ACHN (cell line): Measurements from ENCODE around the gene LAYN.

Source experiments
- DNase-seq: peaks from one replicate; pipeline ENCODE4 v3.0.0-alpha.2; 2015
- in situ Hi-C: cut with HindIII; loops from 2 replicates; pipeline ENCODE4 v1.10.0; 2017; ENCODE audit warnings: low sequenced_read_pairs, low pct_ligation_motif_present, low pct_unique_long_range_greater_than_20kb

LAYN gene

DNA sequence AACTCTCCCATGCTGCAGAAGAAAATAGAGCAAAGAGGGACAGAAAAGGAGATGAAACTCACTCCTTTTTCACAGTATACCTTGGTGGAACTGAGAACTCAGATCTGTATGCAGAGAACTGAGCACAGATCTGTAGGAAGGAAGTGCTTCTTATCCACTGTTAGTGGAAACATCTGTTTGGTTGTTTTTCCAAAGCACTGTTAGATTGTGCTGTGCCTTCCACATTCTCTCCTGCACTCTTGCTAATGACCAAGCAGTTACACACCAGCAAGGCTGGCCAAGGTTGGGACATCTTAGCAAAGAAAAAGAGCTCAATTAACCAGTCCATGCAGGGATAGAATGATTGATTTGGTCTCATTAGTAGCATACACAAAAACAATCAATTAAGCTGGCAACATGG is 41.6 kb downstream of the LAYN start:
- no peak for DNase-seq
- in situ Hi-C loops, result no loop called here

DNA sequence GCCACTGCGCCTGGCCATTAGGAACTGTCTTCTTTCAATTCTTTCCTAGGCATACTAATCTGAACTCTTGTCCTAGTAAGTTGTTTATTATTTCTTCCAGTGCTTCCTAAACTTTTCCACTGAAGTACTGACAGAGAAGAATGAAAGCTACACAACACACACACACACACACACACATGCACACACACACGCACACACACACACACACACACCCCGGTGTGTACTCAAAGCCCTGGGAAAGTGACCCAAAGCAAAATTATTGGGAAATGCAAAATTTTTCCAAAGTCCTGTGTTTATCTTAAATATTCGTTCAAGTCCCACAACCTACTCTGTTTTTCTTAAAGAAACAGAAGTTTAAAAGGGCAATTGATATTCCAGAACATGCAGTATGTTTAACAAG is 42.4 kb downstream of the LAYN start:
- in situ Hi-C loops, result no loop called here
- DNase-seq, result no peak

DNA sequence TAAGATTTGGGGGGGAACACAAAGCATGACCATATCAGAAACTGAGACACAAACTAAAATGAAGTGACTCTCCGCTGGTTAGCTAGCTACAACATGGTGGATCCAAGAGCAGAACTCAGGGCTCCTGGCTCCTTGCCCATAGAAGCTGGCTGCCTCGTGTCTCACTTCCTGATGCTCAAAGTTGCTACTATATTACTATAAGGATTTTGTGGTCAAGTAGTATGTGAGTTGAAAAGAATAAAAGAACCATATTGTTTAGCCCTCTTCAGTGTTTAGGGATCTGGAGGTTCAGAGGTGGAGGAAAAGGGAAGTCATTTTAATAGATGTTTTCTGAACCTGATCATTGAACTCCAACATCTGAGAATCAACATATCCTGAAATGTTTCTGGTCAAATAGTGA is 44.9 kb downstream of the LAYN start:
- in situ Hi-C loops, result no loop called here
- no peak for DNase-seq

DNA sequence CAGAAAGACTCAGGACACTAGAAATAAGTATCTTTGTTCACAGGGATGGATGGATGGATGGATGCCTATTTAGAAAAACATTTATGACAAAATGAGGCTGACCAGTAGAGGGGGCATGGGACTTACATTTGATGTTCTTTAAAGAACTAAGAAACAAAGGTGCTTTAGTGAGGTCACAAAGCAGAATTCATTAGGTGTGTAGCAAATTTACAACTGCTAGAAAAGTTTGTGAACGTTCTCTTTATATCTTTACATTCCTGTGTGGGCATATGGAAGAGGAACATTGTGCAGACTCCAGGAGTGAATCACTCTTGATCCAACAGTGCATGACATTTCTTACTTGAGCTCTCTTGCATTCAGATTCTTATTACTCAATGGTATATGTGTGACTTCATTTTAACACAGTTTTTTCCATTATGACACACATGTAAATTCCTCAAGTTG is 45.9 kb downstream of the LAYN start:
- in situ Hi-C loops, result no loop called here
- peak; percentile 47 for DNase-seq

DNA sequence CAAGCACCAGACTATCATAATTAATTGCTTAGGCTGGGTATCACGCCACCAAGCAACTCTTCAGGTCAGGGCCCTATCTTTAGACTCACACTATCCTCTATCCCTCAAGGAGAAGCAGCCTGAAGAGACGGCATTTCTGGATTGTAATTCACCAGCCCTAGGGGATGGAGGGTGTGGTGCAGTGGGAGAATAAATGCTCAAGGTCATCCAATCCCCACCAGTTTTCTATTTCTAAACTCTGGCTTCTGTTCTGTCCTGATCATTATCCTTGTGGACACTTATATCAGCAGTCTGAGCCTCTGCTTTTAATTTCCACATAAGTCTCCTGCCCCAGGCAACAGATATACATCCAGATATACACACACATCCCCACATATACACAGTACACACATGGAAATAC is 48.6 kb downstream of the LAYN start:
- in situ Hi-C loops, result no loop called here
- no peak for DNase-seq

DNA sequence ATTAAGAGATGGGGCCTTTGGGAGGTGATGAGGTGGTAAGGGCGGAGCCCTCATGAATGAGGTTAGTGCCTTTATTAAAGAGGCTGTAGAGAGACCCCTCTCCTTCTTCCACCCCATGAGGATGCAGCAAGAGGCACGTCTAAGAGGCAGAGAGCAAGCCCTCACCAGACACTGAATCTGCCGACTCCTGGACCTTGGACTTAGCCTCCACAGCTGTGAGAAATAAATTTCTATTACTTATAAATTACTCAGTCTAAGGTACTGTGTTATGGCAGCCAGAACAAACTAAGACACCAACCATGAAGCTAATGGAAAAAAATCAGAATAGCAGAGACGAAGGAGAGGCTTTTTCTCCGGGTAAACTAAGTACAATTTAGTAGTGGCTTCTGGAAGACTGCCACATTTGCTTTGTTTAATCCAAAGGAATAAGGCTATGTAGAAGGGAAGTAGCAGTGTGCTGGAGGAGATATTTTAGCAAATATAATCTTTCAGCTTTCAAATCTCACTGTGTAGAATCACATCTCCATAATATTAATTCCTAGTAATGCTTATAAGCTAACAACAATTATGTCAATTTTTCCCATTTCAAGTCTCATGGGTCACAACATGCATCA is 49.5 kb downstream of the LAYN start:
- in situ Hi-C loops, result no loop called here

DNA sequence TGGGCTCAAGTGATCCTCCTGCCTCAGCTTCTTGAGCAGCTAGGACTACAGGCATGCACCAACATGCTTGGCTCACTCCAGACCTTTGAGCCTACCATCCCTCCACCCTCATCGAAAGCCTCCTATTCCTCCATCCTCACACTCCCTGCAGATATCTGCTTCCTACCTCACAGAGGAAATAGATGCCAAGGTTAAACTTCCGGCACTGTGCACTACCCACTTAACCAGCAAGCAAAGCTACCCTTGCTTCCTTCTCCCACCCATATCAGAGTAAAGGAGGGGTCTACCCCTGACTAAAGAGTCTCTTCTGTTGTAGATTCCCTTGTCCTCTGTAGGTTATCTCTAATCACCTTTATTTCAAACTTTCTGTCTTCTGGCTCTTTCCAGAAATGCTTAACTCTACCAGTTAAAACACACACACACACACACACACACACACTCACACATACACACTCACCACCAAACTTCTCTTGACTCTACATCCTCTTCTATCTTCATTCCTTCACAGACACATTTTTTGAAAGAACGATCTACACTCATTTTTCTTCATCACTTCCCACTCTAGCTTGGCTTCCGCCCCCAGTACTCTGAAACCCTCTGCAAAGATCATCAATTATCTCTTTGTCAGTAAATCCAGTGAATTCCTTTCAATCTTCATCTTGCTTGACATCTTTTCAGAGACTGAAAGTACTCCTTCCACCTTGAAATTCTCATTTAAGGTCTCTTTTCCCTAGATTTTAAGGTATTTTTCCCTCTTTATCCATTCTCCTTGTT is 50.9 kb downstream of the LAYN start:
- in situ Hi-C loops, result no loop called here
- DNase-seq, result no peak

More for the DNA sequence above, 49.5 kb downstream of the LAYN start:
- DNase-seq, result no peak

DNA sequence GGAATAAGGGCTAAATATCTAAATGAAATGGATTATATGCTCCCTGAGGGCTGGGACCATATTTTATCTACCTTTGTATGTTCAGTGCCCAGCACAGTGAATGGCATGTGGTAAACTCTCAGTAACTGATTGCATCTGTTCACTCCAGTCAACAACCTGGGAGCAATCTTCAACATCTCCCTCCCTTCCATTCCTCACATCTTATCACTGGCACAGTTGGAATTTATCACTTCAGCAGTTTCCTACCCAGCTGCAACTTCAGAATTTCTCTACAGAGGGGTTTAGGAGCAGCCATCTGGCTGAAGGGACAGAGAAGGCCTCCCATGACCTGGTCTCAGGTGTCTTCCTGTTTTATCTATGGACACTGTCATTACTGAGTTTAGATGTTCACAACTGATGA is 52.0 kb downstream of the LAYN start:
- DNase-seq, result no peak
- in situ Hi-C loops, result no loop called here

DNA sequence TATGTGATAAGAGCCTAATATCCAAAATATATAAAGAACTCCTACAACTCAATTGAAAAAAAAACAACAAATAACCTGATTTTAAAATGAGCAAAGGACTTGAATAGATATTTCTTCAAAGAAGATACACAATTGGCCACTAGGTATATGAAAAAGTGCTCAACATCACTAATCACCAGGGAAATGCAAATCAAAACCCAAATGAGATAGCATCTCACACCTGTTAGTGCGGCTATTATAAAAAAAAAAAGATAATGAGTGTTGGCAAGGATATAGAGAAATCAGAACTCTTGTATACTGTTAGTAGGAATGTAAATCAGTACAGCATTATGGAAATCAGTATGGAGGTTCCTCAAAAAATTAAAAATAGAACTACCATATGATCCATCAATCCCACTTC is 55.8 kb downstream of the LAYN start:
- no peak for DNase-seq
- in situ Hi-C loops, result no loop called here

DNA sequence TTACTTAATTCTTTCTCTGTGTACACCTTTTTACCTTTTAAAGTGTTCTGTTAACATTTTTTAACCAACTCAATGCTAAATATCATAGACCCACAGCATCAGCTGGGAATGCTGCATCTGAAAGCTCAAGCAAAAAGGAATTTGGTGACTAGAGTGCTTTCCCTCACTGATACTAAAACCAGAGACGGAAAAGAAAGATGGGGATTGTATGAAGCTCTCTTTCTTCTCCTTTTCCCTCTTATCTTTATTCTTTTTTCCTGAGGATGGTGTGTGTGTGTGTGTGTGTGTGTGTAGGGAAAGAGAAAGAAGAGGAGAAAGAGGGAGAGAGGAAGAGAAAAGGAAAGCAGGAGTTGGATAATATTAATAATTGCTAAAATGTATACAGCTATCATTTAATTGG is 57.6 kb downstream of the LAYN start:
- no peak for DNase-seq
- in situ Hi-C loops, result no loop called here

DNA sequence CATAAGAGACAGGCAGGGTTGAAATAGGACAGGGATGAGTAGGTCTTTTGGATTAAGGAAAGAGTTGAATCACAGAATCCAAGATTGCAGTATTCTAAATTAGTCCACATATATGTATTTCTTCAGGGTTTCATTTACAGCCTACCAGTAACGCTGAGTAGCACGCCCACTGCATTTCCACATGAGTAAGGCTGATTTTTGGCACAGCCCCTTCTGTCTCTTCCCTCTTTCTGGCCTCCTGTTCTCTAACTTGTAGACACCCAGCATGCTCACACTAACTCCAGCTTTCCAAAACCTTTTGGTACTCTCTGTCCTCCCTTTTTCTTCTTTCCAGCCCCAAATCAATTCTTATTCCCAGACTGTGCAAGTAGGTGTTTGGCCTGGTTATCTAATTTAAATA is 58.0 kb downstream of the LAYN start:
- in situ Hi-C loops, result no loop called here
- no peak for DNase-seq

DNA sequence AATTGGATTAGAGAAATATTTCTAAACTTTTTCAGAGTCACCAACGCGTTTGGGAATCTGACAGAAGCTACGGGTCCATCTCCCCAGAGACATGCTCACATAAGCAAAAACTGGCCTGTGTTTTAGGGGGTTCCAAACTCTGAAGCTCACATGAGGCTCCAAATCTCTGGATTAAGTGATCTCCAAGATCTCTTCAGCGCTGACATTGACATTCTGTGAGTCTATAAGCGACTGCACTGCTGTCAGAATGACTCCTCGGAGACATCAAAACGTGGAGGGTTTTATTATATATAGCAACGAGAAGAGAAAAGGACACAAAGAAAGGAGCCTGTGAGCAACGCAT is 61.1 kb downstream of the LAYN start:
- in situ Hi-C loops, result no loop called here
- no peak for DNase-seq

DNA sequence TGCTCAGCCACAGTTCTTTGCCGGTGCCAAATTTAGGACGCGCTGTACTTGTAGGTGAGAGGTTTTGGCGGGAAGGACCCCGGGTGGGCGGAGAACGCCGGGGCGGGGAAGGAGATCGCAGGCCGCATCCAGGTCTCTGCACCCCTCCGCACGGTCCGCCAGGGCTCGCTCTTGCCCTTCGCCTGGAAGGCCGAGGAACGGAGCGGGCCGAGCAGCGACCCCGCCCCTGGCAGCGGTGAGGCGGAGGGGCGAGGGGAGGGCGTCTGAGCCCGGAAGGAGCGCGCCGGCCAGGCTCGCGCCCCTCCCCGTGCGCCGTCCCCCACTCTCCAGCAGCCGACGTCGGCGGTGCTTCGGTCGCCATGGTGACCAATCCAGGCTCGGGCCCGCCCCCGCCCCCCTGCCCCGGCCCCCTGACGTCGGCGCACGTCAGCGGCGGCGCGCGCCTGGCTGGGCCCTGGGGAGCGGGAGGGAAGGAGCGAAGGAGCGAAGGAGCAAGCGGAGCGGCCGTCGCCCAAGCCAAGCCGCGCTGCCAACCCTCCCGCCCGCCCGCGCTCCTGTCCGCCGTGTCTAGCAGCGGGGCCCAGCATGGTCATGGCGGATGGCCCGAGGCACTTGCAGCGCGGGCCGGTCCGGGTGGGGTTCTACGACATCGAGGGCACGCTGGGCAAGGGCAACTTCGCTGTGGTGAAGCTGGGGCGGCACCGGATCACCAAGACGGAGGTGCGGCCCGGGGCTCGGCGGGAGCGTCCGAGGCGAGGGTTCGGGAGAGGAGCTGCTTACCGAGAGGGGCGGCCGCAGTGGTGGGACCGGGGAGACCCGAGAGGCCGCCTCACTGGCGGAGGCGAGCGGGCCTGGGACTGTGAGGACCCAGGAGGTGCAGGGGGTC is 61.7 kb downstream of the LAYN start, which contains the start of gene SIK2:
Gene SIK2 (plus strand): TSS at position 471 of the 886 bp plus-strand sequence. CDS start 115 bp downstream, at position 586.
- DNase-seq, result peak; percentile 93

DNA sequence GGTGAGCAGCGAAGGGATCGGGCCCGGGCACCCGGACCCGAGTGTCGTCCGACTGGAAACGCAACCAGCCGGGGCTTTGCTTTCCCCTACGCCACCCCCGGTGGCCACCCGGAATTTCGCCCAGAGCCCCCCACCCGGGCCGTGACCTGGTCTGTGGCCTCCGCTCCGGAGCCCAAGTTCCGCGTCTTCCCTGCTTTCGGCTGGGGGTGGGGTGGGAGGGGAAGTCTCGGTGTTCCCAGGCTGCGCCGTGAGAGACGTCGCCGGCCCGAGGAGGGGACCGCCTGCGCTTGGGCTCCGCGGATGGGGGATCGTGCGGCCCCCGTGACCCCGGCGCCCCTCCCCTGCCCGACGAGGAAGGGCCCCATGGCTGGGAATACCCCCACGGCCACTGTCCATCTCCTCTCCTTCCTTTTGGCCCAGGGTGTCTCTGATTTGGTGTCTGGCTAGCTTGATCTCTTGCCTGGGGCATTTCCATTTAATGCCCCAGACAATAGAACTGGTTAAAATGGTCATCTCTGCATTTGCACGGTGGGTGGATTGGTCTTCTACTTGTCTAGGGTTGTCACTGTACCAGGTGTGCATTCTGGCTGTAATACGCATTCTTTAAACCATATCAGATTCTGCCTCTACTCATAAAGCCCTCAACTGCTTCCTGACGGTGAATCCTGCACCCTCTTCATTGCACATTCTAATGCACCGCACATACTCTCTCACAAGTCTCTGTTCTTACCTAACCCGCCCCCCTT is 62.5 kb downstream of the LAYN start:
- DNase-seq, result peak; percentile 33
- in situ Hi-C loops, result no loop called here

More for the DNA sequence above, 61.7 kb downstream of the LAYN start, which contains the start of gene SIK2:
- in situ Hi-C loops, result no loop called here

DNA sequence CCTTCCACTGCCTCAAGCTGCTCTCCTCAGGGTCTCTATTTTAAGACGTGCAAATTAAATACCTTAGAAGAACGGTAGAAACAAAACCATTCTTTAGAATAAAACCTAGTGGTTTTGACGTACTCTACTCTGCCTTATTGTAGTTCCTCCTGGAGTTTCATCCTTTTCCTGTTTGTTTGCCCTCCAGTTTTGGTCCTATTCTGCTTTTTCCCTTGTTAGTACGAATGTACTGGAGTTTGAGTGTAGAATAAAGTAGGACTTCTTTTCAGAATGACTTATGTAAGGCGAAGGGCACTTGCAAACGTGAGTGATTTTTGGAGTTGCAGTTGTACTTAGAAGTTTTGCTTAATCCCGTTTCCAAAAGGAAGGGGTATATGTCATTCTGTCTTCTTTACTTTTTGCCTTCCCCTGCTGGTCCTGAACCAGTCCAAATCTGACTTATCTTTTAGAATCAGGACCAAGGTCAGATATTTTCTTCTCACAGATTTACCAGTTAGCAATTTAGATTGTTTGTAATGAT is 63.2 kb downstream of the LAYN start:
- in situ Hi-C loops, result no loop called here
- no peak for DNase-seq

DNA sequence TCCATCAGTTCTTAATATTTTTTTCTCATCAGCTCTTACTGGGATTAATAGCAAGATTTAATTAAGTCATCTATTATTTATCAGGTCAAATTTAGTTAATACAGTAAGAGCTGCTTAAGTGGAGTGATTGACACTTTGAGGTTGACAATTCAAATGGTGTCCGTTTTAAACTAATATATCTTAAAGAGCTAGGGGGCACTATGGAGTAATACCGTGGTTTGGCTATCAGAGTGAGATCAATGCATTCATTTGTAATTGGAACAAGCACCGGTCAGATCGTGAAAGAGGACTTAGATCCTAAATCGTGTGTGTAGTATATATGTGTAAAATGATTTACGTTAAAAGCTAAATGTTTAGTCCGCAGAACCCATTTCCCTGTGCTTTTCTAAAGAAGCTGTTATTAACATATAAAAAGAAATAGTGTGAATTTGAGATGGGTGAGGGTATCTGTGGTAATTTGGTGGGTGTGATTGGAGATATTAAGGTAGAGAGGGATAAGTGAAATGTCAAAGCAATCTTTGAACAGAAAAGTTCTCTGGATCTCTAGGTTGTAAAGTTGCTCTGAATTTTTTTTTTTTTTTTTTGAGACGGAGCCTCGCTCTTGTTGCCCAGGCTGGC is 64.0 kb downstream of the LAYN start:
- in situ Hi-C loops, result no loop called here
- peak; percentile 65 for DNase-seq

DNA sequence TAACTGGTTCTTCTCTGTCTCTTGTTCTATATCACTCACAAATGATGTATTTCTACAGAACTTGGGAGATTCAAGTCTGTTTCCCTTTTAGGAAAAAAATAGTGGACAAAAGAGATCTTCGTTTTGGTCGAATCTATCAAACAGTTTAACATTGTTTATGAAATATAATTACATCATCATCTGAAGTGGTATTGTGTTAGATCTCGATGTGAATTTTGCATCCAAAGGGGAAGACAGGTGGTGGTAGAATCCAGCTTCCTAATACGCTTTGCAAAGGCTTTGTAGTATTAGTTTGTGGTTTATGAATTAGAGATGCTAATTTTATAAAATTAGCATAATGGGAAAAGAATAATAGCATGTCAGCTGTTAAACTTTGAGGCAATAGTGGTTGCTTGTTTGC is 65.2 kb downstream of the LAYN start:
- in situ Hi-C loops, result no loop called here
- DNase-seq, result no peak

DNA sequence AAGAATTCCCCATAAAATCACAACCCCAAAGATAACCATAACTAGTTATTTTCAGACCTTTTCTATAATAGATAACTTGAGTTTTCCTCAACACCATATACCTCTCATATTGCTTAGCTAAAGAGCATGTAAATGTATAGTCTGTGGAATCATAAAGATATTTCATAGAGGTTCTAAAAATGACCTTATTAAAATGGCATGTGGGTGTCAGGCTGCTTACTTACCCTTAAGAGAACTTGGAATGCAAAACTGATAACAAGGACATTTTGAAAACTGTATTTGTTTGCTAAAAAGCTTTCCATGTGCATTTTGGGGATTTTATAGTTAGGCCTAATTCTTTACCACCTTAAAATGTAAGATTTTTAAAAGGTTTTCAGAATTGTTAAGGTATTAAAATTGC is 66.5 kb downstream of the LAYN start:
- no peak for DNase-seq
- in situ Hi-C loops, result no loop called here
